ENCODE measurements around the gene ACVR1. TPM values are rescaled to one million over a fixed set of nuclear protein-coding genes. Genes with fewer than 3 reads are reported as not detected.

Gene ACVR1
- total RNA-seq, 2 donors from 2014 or later: 25.0 to 35.0 TPM

DNA sequence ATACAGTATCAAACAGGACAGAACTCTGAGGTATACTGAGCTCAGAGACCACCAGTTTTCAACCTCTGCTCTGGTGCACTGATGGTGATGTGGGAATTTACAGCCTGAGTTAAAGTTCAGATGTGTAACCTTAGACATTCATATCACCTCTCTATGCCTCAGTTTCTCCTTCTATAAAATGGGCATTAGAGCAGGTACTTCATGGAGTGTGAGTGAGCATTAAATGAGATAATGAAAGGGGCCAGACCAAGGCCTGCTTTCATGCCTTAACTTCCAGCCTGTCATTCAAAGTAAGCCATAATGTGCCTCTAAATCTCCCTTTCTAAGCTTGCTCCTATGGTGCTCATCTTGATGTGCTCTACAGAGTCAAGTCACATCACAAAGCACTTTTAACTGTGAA lies 8.4 kb downstream of the ACVR1 start:
- H3K4me1 ChIP-seq (ENCODE audit: control insufficient read depth in 1 of 2, low read depth in 2 of 2): peaks cover 9 to 35% of the 10 kb centered on the region in 2 donors

GRCh38 chr2:157866666-157867642 lies 9.2 kb downstream of the ACVR1 start:
- H3K4me3 ChIP-seq: no peak overlapping the region
- no peak for TF ChIP-seq CTCF (IDR thresholded peaks at IDR 0.05)
- no peaks in the 10 kb centered on the region for H3K9me3 ChIP-seq
- no peak overlapping the region for H3K27ac ChIP-seq
- H3K27me3 ChIP-seq (replicated peaks; ENCODE audit: insufficient read depth): no peaks in the 10 kb centered on the region
- H3K36me3 ChIP-seq: no peaks in the 10 kb centered on the region
- DNase-seq (ENCODE audit: low spot score): no peak
- peaks cover 9 to 29% of the 10 kb centered on the region in 2 donors for H3K4me1 ChIP-seq (ENCODE audit: control insufficient read depth in 1 of 2, low read depth in 2 of 2)
- ATAC-seq (ENCODE audit: insufficient number of reproducible peaks, low FRiP score, low read depth): no peak

More for the DNA sequence above, 8.4 kb downstream of the ACVR1 start:
- H3K4me3 ChIP-seq: no peak overlapping the region
- no peak for TF ChIP-seq CTCF (IDR thresholded peaks at IDR 0.05)
- DNase-seq (ENCODE audit: low spot score) (no peak), ATAC-seq (ENCODE audit: insufficient number of reproducible peaks, low FRiP score, low read depth) (no peak)
- H3K27me3 ChIP-seq (replicated peaks; ENCODE audit: insufficient read depth): no peaks in the 10 kb centered on the region
- no peaks in the 10 kb centered on the region for H3K36me3 ChIP-seq
- H3K9me3 ChIP-seq: no peaks in the 10 kb centered on the region
- no peak overlapping the region for H3K27ac ChIP-seq

- H3K27ac ChIP-seq: no peak overlapping the region
- H3K9me3 ChIP-seq: no peaks in the 10 kb centered on the region
- H3K27me3 ChIP-seq (replicated peaks; ENCODE audit: insufficient read depth): no peaks in the 10 kb centered on the region
- peak overlapping the region; percentile 32 for H3K4me3 ChIP-seq
- no peak for TF ChIP-seq CTCF (IDR thresholded peaks at IDR 0.05)
- no peak for ATAC-seq (ENCODE audit: insufficient number of reproducible peaks, low FRiP score, low read depth)
- H3K36me3 ChIP-seq: no peaks in the 10 kb centered on the region
- DNase-seq (ENCODE audit: low spot score): no peak
- H3K4me1 ChIP-seq (ENCODE audit: control insufficient read depth in 1 of 2, low read depth in 2 of 2): peaks cover 9 to 22% of the 10 kb centered on the region in 2 donors
Observed at GRCh38 chr2:157866202-157866601, 9.9 kb downstream of the ACVR1 start.

- no peak for DNase-seq (ENCODE audit: low spot score)
- peaks cover 9 to 20% of the 10 kb centered on the region in 2 donors for H3K4me1 ChIP-seq (ENCODE audit: control insufficient read depth in 1 of 2, low read depth in 2 of 2)
- H3K36me3 ChIP-seq: no peaks in the 10 kb centered on the region
- H3K9me3 ChIP-seq: no peaks in the 10 kb centered on the region
- H3K27me3 ChIP-seq (replicated peaks; ENCODE audit: insufficient read depth): no peaks in the 10 kb centered on the region
- no peak overlapping the region for H3K27ac ChIP-seq
- ATAC-seq (ENCODE audit: insufficient number of reproducible peaks, low FRiP score, low read depth): no peak
- H3K4me3 ChIP-seq: no peak overlapping the region
- TF ChIP-seq CTCF (IDR thresholded peaks at IDR 0.05): no peak
Observed at GRCh38 chr2:157864857-157865430, 11.2 kb downstream of the ACVR1 start.

DNA sequence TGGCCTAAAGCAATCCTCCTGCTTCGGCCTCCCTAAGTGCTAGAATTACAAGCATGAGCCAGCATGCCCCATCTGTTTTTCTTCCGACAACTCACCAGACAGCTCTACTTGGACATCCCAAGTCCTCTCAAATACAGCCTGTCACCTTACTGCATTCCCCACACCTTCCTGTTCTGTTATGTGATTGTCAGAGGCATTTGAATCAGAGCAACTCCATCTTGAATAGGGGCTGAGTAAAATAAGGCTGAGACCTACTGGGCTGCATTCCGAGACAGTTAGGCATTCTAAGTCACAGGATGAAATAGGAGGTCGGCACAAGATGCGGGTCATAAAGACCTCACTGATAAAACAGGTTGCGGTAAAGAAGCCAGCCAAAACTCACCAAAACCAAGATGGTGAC lies 17.3 kb downstream of the ACVR1 start:
- Histone ChIP-seq H3K4me3 (no peak overlapping the region), H3K4me1 (ENCODE audit: control insufficient read depth in 1 of 2, low read depth in 2 of 2) (peaks cover 0 to 3% of the 10 kb centered on the region in 2 donors), H3K36me3 (no peaks in the 10 kb centered on the region), H3K9me3 (no peaks in the 10 kb centered on the region), H3K27me3 (replicated peaks; ENCODE audit: insufficient read depth) (no peaks in the 10 kb centered on the region), H3K27ac (no peak overlapping the region)
- no peak for DNase-seq (ENCODE audit: low spot score)
- no peak for ATAC-seq (ENCODE audit: insufficient number of reproducible peaks, low FRiP score, low read depth)
- no peak for TF ChIP-seq CTCF (IDR thresholded peaks at IDR 0.05)

Data from thoracic aorta (tissue), 2 donors.